HCT116 (cell line): ENCODE measurements around the gene CDH23. TPM values are rescaled to one million over a fixed set of nuclear protein-coding genes. Genes with fewer than 3 reads are reported as not detected.

Experiments
- ATAC-seq: fragments of 200-7000 bp; cut with Tn5 transposase; 2 replicates; pipeline ENCODE4 v1.9.1; 2020; ENCODE audit warnings: mild to moderate bottlenecking, moderate library complexity
- BruUV-seq: library from RNA; stranded (reverse); fragments of 400-500 nt; replicated peaks from 2 replicates; lab custom pipeline; 2021; lab: Mats Ljungman, UMichigan
- CTCF ChIA-PET: fragments of 300-600 bp; sonication (Branson Sonifier 250); formaldehyde crosslinking; loops from one replicate; lab custom pipeline; 2021; ENCODE audit warnings: antibody characterized with exemption; lab: Charles Lee
- POLR2A ChIA-PET: fragments of 300-600, 350-600 bp; sonication (Branson Sonifier 250); formaldehyde crosslinking; loops from one replicate; lab custom pipeline; 2021; ENCODE audit warnings: antibody characterized with exemption; lab: Charles Lee
- RAD21 ChIA-PET, 2 experiments: fragments of 300-600 bp; sonication (Branson Sonifier 250); formaldehyde crosslinking; loops; one replicate each; lab custom pipeline; 2023; ENCODE audit warnings: low total read pairs in 2 of 2; ENCODE audit not compliant: uncharacterized antibody in 2 of 2, unreplicated experiment in 2 of 2, low non-redundant PET in 1 of 2; lab: Charles Lee
- DNase-seq: peaks from one replicate; pipeline ENCODE4 v3.0.0-alpha.2; 2010; ENCODE audit warnings: low read depth, low spot score
- H2AFZ ChIP-seq: fragments of 200-600 bp; shearing (Covaris generic), sonication (generic); 2 replicates; pipeline ENCODE4 v1.6.1; 2017; ENCODE audit warnings: low read depth, mixed run types, mixed read lengths, antibody characterized with exemption, low read length; ENCODE audit not compliant: poor library complexity, severe bottlenecking
- H3K27ac ChIP-seq: 2 replicates; pipeline ENCODE4 v1.5.1; 2012; ENCODE audit warnings: low read depth, low read length
- H3K27me3 ChIP-seq: fragments of 200-600 bp; sonication (generic); 2 replicates; pipeline ENCODE4 v1.6.1; 2016; ENCODE audit warnings: mixed run types, low read length, mixed read lengths; ENCODE audit not compliant: insufficient read depth
- H3K36me3 ChIP-seq, 2 experiments: fragments of 200-500 bp in 1 of 2; fragments of 200-600 bp in 1 of 2; sonication (Bioruptor generic) in 1 of 2; sonication (generic) in 1 of 2; 2 replicates each; pipeline versions ENCODE4 v1.5.1 to v1.6.1; 2014 to 2016; ENCODE audit warnings: low read length in 2 of 2, inconsistent platforms in 1 of 2, mixed read lengths in 1 of 2, mixed run types in 1 of 2; ENCODE audit not compliant: insufficient read depth in 2 of 2, control insufficient read depth in 1 of 2
- H3K4me1 ChIP-seq, 2 experiments: fragments of 200-600 bp in 1 of 2; sonication (generic) in 1 of 2; 2 replicates each; pipeline versions ENCODE4 v1.5.1 to v1.6.1; 2012 to 2017; ENCODE audit warnings: low read length in 2 of 2, inconsistent platforms in 1 of 2, mild to moderate bottlenecking in 1 of 2, mixed read lengths in 1 of 2, mixed run types in 1 of 2, moderate library complexity in 1 of 2; ENCODE audit not compliant: insufficient read depth in 2 of 2, control insufficient read depth in 1 of 2
- H3K4me2 ChIP-seq: fragments of 200-600 bp; sonication (generic); 2 replicates; pipeline ENCODE4 v1.6.1; 2017; ENCODE audit warnings: mixed run types, low read length, mixed read lengths
- H3K4me3 ChIP-seq, 2 experiments: fragments of 200-600 bp in 1 of 2; sonication (generic) in 1 of 2; replicated peaks in 1 of 2; 2 replicates each; pipeline ENCODE4 v1.5.1; 2011 to 2016; ENCODE audit warnings: low read length in 2 of 2, control low read depth in 1 of 2, low read depth in 1 of 2, mild to moderate bottlenecking in 1 of 2, mixed read lengths in 1 of 2, mixed run types in 1 of 2
- H3K79me2 ChIP-seq: fragments of 200-600 bp; sonication (generic); 2 replicates; pipeline ENCODE4 v1.6.1; 2017; ENCODE audit warnings: mild to moderate bottlenecking, mixed run types, low read length, moderate library complexity, mixed read lengths; ENCODE audit not compliant: insufficient read depth
- H3K9ac ChIP-seq: fragments of 200-600 bp; sonication (generic); 2 replicates; pipeline ENCODE4 v1.6.1; 2016; ENCODE audit warnings: low read length, mixed read lengths
- H3K9me2 ChIP-seq: fragments of 200-600 bp; sonication (generic), shearing (Covaris generic); 2 replicates; pipeline ENCODE4 v1.6.1; 2017; ENCODE audit warnings: mixed run types, mild to moderate bottlenecking, moderate library complexity; ENCODE audit not compliant: insufficient read depth
- H3K9me3 ChIP-seq, 2 experiments: fragments of 200-500 bp in 1 of 2; fragments of 200-600 bp in 1 of 2; sonication (Bioruptor generic) in 1 of 2; sonication (generic) in 1 of 2; 2 replicates each; pipeline ENCODE4 v1.6.1; 2014 to 2017; ENCODE audit warnings: low read length in 2 of 2, mixed read lengths in 2 of 2, inconsistent platforms in 1 of 2, low read depth in 1 of 2, mild to moderate bottlenecking in 1 of 2, mixed run types in 1 of 2, moderate library complexity in 1 of 2; ENCODE audit not compliant: control insufficient read depth in 1 of 2, insufficient read depth in 1 of 2
- H4K20me1 ChIP-seq: fragments of 200-600 bp; sonication (generic), shearing (Covaris generic); 2 replicates; pipeline ENCODE4 v1.6.1; 2017; ENCODE audit warnings: mixed run types, mild to moderate bottlenecking, moderate library complexity; ENCODE audit not compliant: insufficient read depth
- EGR1 ChIP-seq: IDR thresholded peaks from 2 replicates; pipeline ENCODE4 v1.6.1; 2012; ENCODE audit warnings: low read depth
- ELF1 ChIP-seq: IDR thresholded peaks from 2 replicates; pipeline ENCODE4 v1.6.1; 2012; ENCODE audit warnings: low read depth, borderline replicate concordance
- EZH2phosphoT487 ChIP-seq: fragments of 200-600 bp; IDR thresholded peaks from 2 replicates; pipeline ENCODE4 v1.6.1; 2018; ENCODE audit warnings: antibody characterized with exemption, borderline replicate concordance
- FOSL1 ChIP-seq: IDR thresholded peaks from 2 replicates; pipeline ENCODE4 v1.6.1; 2012; ENCODE audit warnings: low read depth
- RAD21 ChIP-seq: IDR thresholded peaks from 2 replicates; pipeline ENCODE4 v1.6.1; 2012; ENCODE audit warnings: low read depth, mild to moderate bottlenecking
- YY1 ChIP-seq: IDR thresholded peaks from 2 replicates; pipeline ENCODE4 v1.6.1; 2011; ENCODE audit warnings: low read length, low read depth, moderate library complexity, mild to moderate bottlenecking; ENCODE audit not compliant: insufficient replicate concordance; ENCODE audit errors: extremely low read depth
- ZFX ChIP-seq: fragments of 450-650 bp; IDR thresholded peaks from 2 replicates; pipeline ENCODE4 v1.6.1; 2017
- ZNF274 ChIP-seq: fragments of 200-500 bp; sonication (Bioruptor generic); IDR thresholded peaks from 2 replicates; pipeline ENCODE4 v1.6.1; 2014; ENCODE audit warnings: mild to moderate bottlenecking, low read depth, low read length, inconsistent platforms
- intact Hi-C: fragments of 100-400 bp; cut with micrococcal nuclease; formaldehyde crosslinking; loops from 2 replicates; pipeline ENCODE4 v1.10.0; 2022
- total RNA-seq: library from RNA; stranded (reverse); gene quantifications from one replicate; pipeline ENCODE4 v1.2.1, GENCODE V29; 2021; ENCODE audit not compliant: unreplicated experiment
- TF ChIP-seq, protein P1 (sequence below): IDR thresholded peaks from 2 replicates; pipeline ENCODE4 v1.6.1; 2011; ENCODE audit warnings: mild to moderate bottlenecking, low read length, moderate library complexity; ENCODE audit not compliant: insufficient replicate concordance; ENCODE audit errors: extremely low read depth

CDH23 gene
- total RNA-seq, 1 experiment from 2014 or later, result not detected

DNA sequence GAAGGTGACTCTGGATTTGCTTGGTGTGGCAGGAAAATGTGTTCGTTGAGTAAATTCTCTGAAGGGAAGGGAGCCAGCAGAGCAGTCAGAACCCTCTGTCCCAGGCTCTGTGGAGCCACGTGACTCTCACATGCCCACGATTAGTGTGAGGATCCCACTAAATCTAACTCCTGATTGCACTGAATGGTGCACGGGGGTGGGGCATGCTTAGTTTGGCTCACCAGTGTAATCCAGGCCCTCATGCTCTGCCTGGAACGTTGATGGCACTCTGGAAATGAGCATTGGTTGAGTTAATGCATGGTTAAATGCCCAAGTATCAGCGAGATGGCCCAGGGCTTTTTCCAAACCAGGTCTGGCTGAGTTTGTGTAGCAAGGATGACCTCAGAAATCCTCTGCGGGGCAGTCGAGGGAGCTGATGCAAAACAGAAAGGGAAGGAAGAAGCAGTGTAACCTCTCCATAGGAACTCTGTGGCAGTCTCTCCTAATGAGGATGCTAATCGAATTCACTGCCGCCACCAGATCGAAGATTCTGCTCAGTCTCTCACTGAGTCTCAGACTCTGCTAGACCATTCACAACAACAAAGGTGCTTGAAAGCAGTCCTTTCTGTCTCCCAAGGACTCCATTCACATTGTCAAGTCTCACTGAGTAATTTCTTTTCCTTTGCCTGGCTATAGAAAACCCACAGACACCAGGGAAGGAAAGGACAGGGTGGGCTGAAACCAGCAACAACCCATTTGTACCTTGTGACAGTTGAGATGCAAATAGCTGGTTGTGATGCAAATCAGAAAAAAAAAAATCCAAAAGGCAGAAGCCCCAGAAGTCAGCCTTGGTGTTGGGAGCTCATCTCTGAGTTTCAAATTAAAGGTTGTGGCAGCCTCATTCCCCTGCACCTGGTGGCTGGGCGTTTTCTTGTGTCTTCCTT lies 224.8 kb downstream of the CDH23 start:
- TF ChIP-seq EGR1, result no peak
- no peak for TF ChIP-seq FOSL1
- TF ChIP-seq ZNF274, result no peak
- TF ChIP-seq RAD21, result no peak
- no peak for TF ChIP-seq YY1
- no peak for TF ChIP-seq EZH2phosphoT487
- TF ChIP-seq ZFX, result no peak
- TF ChIP-seq ELF1, result no peak
- TF ChIP-seq, protein P1, sequence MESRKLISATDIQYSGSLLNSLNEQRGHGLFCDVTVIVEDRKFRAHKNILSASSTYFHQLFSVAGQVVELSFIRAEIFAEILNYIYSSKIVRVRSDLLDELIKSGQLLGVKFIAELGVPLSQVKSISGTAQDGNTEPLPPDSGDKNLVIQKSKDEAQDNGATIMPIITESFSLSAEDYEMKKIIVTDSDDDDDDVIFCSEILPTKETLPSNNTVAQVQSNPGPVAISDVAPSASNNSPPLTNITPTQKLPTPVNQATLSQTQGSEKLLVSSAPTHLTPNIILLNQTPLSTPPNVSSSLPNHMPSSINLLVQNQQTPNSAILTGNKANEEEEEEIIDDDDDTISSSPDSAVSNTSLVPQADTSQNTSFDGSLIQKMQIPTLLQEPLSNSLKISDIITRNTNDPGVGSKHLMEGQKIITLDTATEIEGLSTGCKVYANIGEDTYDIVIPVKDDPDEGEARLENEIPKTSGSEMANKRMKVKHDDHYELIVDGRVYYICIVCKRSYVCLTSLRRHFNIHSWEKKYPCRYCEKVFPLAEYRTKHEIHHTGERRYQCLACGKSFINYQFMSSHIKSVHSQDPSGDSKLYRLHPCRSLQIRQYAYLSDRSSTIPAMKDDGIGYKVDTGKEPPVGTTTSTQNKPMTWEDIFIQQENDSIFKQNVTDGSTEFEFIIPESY, result no peak
- TF ChIP-seq, all 23 proteins: peak for 0
- H3K27ac ChIP-seq, result no peak overlapping the region
- H3K36me3 ChIP-seq, result no peaks in the 10 kb centered on the region
- POLR2A ChIA-PET, result no interaction called here
- intact Hi-C loops, result loop anchor here (5.0 kb wide), 2 partner anchors 239 to 304 kb away; partner anchors contain the start of gene SLC29A3
- H3K9ac ChIP-seq, result peak overlapping the region; percentile 27; the same call in 1 of the 2 replicates
- peaks cover 23 to 28% of the 10 kb centered on the region in 2 experiments for H3K4me1 ChIP-seq
- peak overlapping the region; percentile 83 for H3K4me2 ChIP-seq
- ATAC-seq (peak; percentile 25; the same call in 1 of the 2 replicates), DNase-seq (no peak)
- H3K4me3 ChIP-seq, result peak overlapping the region in 1 of 2 experiments; percentile 48; a peak in 1 of 4 replicates
- no peaks in the 10 kb centered on the region for H3K9me2 ChIP-seq
- RAD21 ChIA-PET, result no interaction called here
- no peaks in the 10 kb centered on the region for H3K9me3 ChIP-seq
- CTCF ChIA-PET, result interaction anchor here (2.1 kb wide), 1 partner anchor 12 kb away, joined by 7 read pairs; no protein-coding TSS in a partner anchor
- BruUV-seq, result no TSS peak
- no peaks in the 10 kb centered on the region for H3K27me3 ChIP-seq
- no peaks in the 10 kb centered on the region for H4K20me1 ChIP-seq
- H3K79me2 ChIP-seq, result no peaks in the 10 kb centered on the region
- H2AFZ ChIP-seq, result peak overlapping the region; percentile 90
